ENCODE measurements around the gene ARGLU1. TPM values are rescaled to one million over a fixed set of nuclear protein-coding genes. Genes with fewer than 3 reads are reported as not detected.
A peak's percentile ranks its signal among the peaks of the same experiment; 100 is the strongest.

The ARGLU1 gene
- total RNA-seq, 1 donor from 2014 or later = 112 TPM

DNA sequence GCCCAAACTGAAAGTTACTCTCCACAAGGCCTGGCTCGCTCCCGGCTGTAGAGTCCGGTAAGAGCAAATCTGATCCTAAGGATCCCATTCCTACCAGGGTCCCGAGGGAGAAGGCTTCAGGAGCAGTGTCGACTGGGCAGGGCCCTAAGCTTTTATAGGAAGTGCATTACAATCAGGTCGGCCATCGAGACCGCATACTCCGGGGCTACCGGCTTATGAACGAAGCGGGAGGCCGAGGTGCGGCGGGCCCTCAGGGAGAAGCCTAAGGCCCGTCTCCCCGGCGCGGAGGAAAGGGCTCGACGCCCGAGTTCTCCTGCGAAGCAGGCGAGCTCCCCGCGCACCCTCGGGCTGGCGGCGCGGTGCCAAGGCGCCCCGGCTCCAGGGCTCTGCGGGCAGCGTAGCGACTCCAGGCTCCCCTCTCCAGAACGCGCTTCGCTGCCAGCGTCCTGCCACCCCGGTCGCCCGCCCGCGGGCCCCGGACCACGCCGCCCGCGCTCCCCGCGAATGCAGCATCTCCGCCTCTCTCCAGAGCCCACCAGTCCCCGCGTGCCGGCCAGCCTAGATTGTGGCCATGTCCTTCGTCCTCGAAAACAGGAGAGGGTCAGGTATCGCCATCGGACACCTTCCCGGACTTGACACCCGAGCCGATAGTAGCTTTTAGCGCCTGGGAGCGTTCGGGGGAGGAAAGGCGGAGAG, 33.8 kb downstream of the ARGLU1 start:
- Mint-ChIP-seq H3K4me3 (peak overlapping the region; percentile 74), H3K9me3 (no peaks in the 10 kb centered on the region), H3K27me3 (peaks cover 37% of the 10 kb centered on the region), H3K36me3 (ENCODE audit: low read depth) (no peaks in the 10 kb centered on the region), H3K4me1 (peaks cover 21% of the 10 kb centered on the region), H3K27ac (no peak overlapping the region)
- TF ChIP-seq, protein P1, sequence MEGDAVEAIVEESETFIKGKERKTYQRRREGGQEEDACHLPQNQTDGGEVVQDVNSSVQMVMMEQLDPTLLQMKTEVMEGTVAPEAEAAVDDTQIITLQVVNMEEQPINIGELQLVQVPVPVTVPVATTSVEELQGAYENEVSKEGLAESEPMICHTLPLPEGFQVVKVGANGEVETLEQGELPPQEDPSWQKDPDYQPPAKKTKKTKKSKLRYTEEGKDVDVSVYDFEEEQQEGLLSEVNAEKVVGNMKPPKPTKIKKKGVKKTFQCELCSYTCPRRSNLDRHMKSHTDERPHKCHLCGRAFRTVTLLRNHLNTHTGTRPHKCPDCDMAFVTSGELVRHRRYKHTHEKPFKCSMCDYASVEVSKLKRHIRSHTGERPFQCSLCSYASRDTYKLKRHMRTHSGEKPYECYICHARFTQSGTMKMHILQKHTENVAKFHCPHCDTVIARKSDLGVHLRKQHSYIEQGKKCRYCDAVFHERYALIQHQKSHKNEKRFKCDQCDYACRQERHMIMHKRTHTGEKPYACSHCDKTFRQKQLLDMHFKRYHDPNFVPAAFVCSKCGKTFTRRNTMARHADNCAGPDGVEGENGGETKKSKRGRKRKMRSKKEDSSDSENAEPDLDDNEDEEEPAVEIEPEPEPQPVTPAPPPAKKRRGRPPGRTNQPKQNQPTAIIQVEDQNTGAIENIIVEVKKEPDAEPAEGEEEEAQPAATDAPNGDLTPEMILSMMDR (IDR thresholded peaks at IDR 0.05) = no peak
- intact Hi-C loops (cut with micrococcal nuclease) = loop anchor here (2.0 to 10.0 kb wide), 4 partner anchors 41 to 1395 kb away; no protein-coding TSS in a partner anchor
- ATAC-seq (ENCODE audit: low read depth) (no peak), DNase-seq (peak; percentile 41)
- ChIA-PET POLR2A (interaction anchor here (4.8 kb wide), 1 partner anchor 33 kb away, joined by 28 read pairs; the partner anchor contains the start of gene ARGLU1), CTCF (no interaction called here)

GRCh38 chr13:106533101-106533942, 34.6 kb downstream of the ARGLU1 start:
- CTCF ChIA-PET = no interaction called here
- intact Hi-C loops (cut with micrococcal nuclease) = loop anchor here (2.0 to 10.0 kb wide), 2 partner anchors 41 to 449 kb away; no protein-coding TSS in a partner anchor
- no peak overlapping the region for H3K27ac Mint-ChIP-seq
- no peaks in the 10 kb centered on the region for H3K9me3 Mint-ChIP-seq
- H3K36me3 Mint-ChIP-seq (ENCODE audit: low read depth) = no peaks in the 10 kb centered on the region
- TF ChIP-seq, protein P1 (IDR thresholded peaks at IDR 0.05) = no peak
- peaks cover 21% of the 10 kb centered on the region for H3K4me1 Mint-ChIP-seq
- ATAC-seq (ENCODE audit: low read depth) = no peak
- POLR2A ChIA-PET = interaction anchor here (4.8 kb wide), 1 partner anchor 34 kb away, joined by 28 read pairs; the partner anchor contains the start of gene ARGLU1
- H3K4me3 Mint-ChIP-seq = peak overlapping the region; percentile 61
- peak; percentile 31 for DNase-seq
- peaks cover 39% of the 10 kb centered on the region for H3K27me3 Mint-ChIP-seq

DNA sequence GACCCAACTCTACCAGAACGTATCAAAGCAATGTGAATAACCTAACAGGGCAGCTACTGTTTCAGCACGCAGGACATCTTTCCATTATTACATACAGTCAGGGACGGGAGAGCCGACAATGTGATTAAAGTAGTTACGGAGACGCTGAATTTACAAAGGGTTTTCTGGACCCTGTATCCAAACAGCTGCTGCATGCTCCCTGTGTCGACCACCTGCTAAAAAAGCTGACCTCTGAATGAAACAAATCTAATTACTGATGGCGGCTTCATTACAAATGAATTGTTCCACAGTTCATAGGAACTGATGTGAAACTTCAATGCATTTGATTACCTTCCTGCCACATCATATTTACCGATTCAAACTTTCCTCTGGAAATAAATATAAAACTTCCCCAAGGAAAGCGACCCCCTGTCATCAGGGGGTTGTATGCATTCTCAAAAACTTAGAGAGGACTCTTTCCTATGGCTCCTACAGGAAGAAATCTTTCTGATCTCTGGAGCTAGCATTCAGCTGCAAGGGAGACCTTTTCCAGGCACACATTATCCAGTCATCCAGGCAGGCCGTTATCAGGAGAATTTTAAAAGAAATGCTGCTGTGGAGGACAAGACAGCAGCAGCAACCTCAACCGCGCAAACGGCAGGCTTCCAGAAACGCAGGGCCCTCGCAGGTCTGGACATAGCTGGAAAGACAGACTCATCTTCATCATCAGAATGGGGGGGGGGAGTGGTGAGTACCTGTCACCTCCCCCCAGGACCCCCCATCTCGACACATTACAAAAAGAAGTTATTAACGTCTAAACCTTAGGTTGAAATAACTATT, 35.6 kb downstream of the ARGLU1 start:
- no peak overlapping the region for H3K27ac Mint-ChIP-seq
- H3K36me3 Mint-ChIP-seq (ENCODE audit: low read depth) = no peaks in the 10 kb centered on the region
- ATAC-seq (ENCODE audit: low read depth) (no peak), DNase-seq (no peak)
- H3K27me3 Mint-ChIP-seq = peaks cover 43% of the 10 kb centered on the region
- ChIA-PET CTCF (no interaction called here), POLR2A (interaction anchor here (1.1 kb wide), 1 partner anchor 35 kb away, joined by 3 read pairs; the partner anchor contains the start of gene ARGLU1)
- peak overlapping the region; percentile 53 for H3K4me3 Mint-ChIP-seq
- intact Hi-C loops (cut with micrococcal nuclease) = loop anchor here (2.0 to 10.0 kb wide), 2 partner anchors 40 to 448 kb away; no protein-coding TSS in a partner anchor
- H3K4me1 Mint-ChIP-seq = peaks cover 21% of the 10 kb centered on the region
- no peaks in the 10 kb centered on the region for H3K9me3 Mint-ChIP-seq
- TF ChIP-seq, protein P1 (IDR thresholded peaks at IDR 0.05) = no peak

- no peak for ATAC-seq (ENCODE audit: low read depth)
- Mint-ChIP-seq H3K4me1 (peaks cover 17% of the 10 kb centered on the region), H3K4me3 (no peak overlapping the region), H3K9me3 (no peaks in the 10 kb centered on the region), H3K27ac (no peak overlapping the region), H3K36me3 (ENCODE audit: low read depth) (no peaks in the 10 kb centered on the region), H3K27me3 (peaks cover 49% of the 10 kb centered on the region)
- CTCF ChIA-PET = interaction anchor here (0.8 kb wide), 1 partner anchor 15 kb away, joined by 3 read pairs; no protein-coding TSS in a partner anchor
- no peak for DNase-seq
- TF ChIP-seq, protein P1 (IDR thresholded peaks at IDR 0.05) = no peak
- intact Hi-C loops (cut with micrococcal nuclease) = loop anchor here (10.0 kb wide), 1 partner anchor 446 kb away; no protein-coding TSS in a partner anchor
- POLR2A ChIA-PET = no interaction called here
These were observed 36.9 kb downstream of the ARGLU1 start for GRCh38 chr13:106530980-106531481.

Data from activated B cell treated with CpG ODN at 0.5 μM for 24 hours (primary cell).